Cardiac muscle cell (in vitro differentiated cells and primary cell): ENCODE measurements around the gene PGM1. TPM values are rescaled to one million over a fixed set of nuclear protein-coding genes. Genes with fewer than 3 reads are reported as not detected.

ENCODE experiments used
- DNase-seq, 2 donors: peaks; one replicate each; pipeline versions ENCODE4 v3.0.0 to v3.0.0-alpha.2; 2010 to 2017; ENCODE audit warnings: low read depth in 1 of 2, low spot score in 1 of 2
- H3K27ac ChIP-seq: fragments of 200-600 bp; sonication (generic); 2 replicates; pipeline ENCODE4 v1.5.1; 2016
- H3K27me3 ChIP-seq: fragments of 200-600 bp; sonication (generic); 2 replicates; pipeline ENCODE4 v1.6.0; 2016; ENCODE audit warnings: control low read depth
- H3K36me3 ChIP-seq: fragments of 200-600 bp; sonication (generic); 2 replicates; pipeline ENCODE4 v1.5.1; 2016; ENCODE audit warnings: control low read depth
- H3K4me1 ChIP-seq: fragments of 200-600 bp; sonication (generic); 2 replicates; pipeline ENCODE4 v1.8.1; 2017; ENCODE audit warnings: low read depth, mild to moderate bottlenecking, mixed run types
- H3K4me3 ChIP-seq: fragments of 200-600 bp; sonication (generic); 2 replicates; pipeline ENCODE4 v1.5.1; 2016; ENCODE audit warnings: mild to moderate bottlenecking
- H3K9me3 ChIP-seq: fragments of 200-600 bp; sonication (generic); 2 replicates; pipeline ENCODE4 v1.5.1; 2017; ENCODE audit warnings: low read depth, mild to moderate bottlenecking, control low read depth
- polyA plus RNA-seq: library from polyadenylated mRNA; unstranded; fragments of >200 nt; fragmentation: Nextera tagmentation; extraction: Ambion mirVana; gene quantifications from 2 replicates; pipeline ENCODE4 v1.2.1, GENCODE V29; 2016
- total RNA-seq: library from RNA; depleted of rRNA; stranded (reverse); fragments of >200 nt; gene quantifications from 2 replicates; pipeline ENCODE4 v1.2.3, GENCODE V29; 2016
- TF ChIP-seq, protein P1 (sequence below): IDR thresholded peaks from 2 replicates; pipeline ENCODE4 v1.5.1; 2012; ENCODE audit warnings: low read depth, mild to moderate bottlenecking, low read length

Gene PGM1
- total and polyA plus RNA-seq, 2 experiments from 2014 or later, result 277 to 344 TPM

- TF ChIP-seq, protein P1, sequence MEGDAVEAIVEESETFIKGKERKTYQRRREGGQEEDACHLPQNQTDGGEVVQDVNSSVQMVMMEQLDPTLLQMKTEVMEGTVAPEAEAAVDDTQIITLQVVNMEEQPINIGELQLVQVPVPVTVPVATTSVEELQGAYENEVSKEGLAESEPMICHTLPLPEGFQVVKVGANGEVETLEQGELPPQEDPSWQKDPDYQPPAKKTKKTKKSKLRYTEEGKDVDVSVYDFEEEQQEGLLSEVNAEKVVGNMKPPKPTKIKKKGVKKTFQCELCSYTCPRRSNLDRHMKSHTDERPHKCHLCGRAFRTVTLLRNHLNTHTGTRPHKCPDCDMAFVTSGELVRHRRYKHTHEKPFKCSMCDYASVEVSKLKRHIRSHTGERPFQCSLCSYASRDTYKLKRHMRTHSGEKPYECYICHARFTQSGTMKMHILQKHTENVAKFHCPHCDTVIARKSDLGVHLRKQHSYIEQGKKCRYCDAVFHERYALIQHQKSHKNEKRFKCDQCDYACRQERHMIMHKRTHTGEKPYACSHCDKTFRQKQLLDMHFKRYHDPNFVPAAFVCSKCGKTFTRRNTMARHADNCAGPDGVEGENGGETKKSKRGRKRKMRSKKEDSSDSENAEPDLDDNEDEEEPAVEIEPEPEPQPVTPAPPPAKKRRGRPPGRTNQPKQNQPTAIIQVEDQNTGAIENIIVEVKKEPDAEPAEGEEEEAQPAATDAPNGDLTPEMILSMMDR, result no peak
- H3K4me3 ChIP-seq, result no peak overlapping the region
- no peaks in the 10 kb centered on the region for H3K9me3 ChIP-seq
- no peaks in the 10 kb centered on the region for H3K27me3 ChIP-seq
- no peak for DNase-seq
- no peak overlapping the region for H3K27ac ChIP-seq
- no peaks in the 10 kb centered on the region for H3K36me3 ChIP-seq
- H3K4me1 ChIP-seq, result peaks cover 6% of the 10 kb centered on the region
These were observed 77.0 kb downstream of the PGM1 start for GRCh38 chr1:63670164-63670563.

GRCh38 chr1:63671514-63671913 is 78.3 kb downstream of the PGM1 start:
- H3K27ac ChIP-seq, result no peak overlapping the region
- DNase-seq, result no peak
- H3K27me3 ChIP-seq, result no peaks in the 10 kb centered on the region
- H3K9me3 ChIP-seq, result no peaks in the 10 kb centered on the region
- peaks cover 18% of the 10 kb centered on the region for H3K4me1 ChIP-seq
- H3K36me3 ChIP-seq, result no peaks in the 10 kb centered on the region
- H3K4me3 ChIP-seq, result no peak overlapping the region
- TF ChIP-seq, protein P1, result no peak

- Histone ChIP-seq H3K27me3 (no peaks in the 10 kb centered on the region), H3K27ac (peak overlapping the region; percentile 15), H3K36me3 (no peaks in the 10 kb centered on the region), H3K4me3 (no peak overlapping the region), H3K9me3 (no peaks in the 10 kb centered on the region), H3K4me1 (peaks cover 18% of the 10 kb centered on the region)
- peak; percentile 82 to 92 for DNase-seq
- TF ChIP-seq, protein P1, result peak; percentile 89
These were observed 81.1 kb downstream of the PGM1 start for GRCh38 chr1:63674238-63674864.

GRCh38 chr1:63674865-63675419 is 81.7 kb downstream of the PGM1 start:
- no peak overlapping the region for H3K4me3 ChIP-seq
- DNase-seq, result peak in 1 of 2 donors; percentile 15
- H3K4me1 ChIP-seq, result peaks cover 18% of the 10 kb centered on the region
- no peaks in the 10 kb centered on the region for H3K27me3 ChIP-seq
- TF ChIP-seq, protein P1, result no peak
- no peaks in the 10 kb centered on the region for H3K9me3 ChIP-seq
- no peaks in the 10 kb centered on the region for H3K36me3 ChIP-seq
- H3K27ac ChIP-seq, result peak overlapping the region; percentile 15

DNA sequence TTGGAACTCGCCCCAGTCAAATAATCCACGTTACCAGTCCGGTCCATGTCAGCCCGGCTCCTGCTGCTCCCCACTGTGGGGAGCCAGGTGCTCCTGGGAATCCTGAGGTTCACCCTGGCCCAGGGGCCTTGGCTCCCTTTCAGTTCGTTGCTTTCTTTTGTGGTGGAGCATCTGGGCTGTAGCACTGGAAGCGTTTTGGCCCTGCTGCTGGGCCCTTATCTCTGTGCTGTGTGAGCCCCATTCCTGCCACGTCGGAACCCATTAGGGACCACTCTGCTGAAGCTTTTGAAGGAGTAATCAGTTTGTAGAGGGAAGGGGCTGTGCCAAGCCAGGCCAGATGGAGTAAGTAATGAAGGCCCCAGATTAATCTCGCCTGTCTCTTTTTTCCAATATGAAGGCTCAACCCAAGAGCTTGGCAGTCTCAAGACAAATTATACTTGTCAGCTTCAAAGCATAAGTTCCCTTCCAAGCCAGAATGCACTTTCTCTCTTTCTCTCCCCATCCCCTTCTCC is 82.3 kb downstream of the PGM1 start:
- no peak overlapping the region for H3K4me3 ChIP-seq
- TF ChIP-seq, protein P1, result no peak
- peak; percentile 27 to 54 for DNase-seq
- H3K27me3 ChIP-seq, result no peaks in the 10 kb centered on the region
- no peaks in the 10 kb centered on the region for H3K36me3 ChIP-seq
- no peaks in the 10 kb centered on the region for H3K9me3 ChIP-seq
- H3K4me1 ChIP-seq, result peaks cover 18% of the 10 kb centered on the region
- H3K27ac ChIP-seq, result peak overlapping the region; percentile 15
